WI38 (cell line): ENCODE measurements around the gene AKAP9.
"Not testable (repeated sequence)": the region's sequence is repeated elsewhere in the genome, so short reads cannot be mapped to it uniquely, and the experiment has no call there.

Experiments
- H3K4me3 ChIP-seq: 2 replicates; pipeline ENCODE4 v1.5.1; 2011; ENCODE audit warnings: low read depth, mild to moderate bottlenecking, control low read depth, low read length
- CTCF ChIP-seq: IDR thresholded peaks from 2 replicates; pipeline ENCODE4 v1.5.1; 2012; ENCODE audit warnings: low read depth, mild to moderate bottlenecking, control low read depth, low read length

The AKAP9 gene

GRCh38 chr7:91946549-91946948 lies 5.9 kb downstream of the AKAP9 start:
- no peak for TF ChIP-seq CTCF

GRCh38 chr7:91947948-91948347 lies 7.3 kb downstream of the AKAP9 start:
- no peak for TF ChIP-seq CTCF
- no peak overlapping the region for H3K4me3 ChIP-seq

More at GRCh38 chr7:91946549-91946948, 5.9 kb downstream of the AKAP9 start:
- H3K4me3 ChIP-seq, result no peak overlapping the region

- H3K4me3 ChIP-seq, result no peak overlapping the region
- TF ChIP-seq CTCF, result no peak
Measured at GRCh38 chr7:91949221-91950009, 8.8 kb downstream of the AKAP9 start.

- TF ChIP-seq CTCF, result peak; percentile 17; the same call in 1 of the 2 replicates
- no peak overlapping the region for H3K4me3 ChIP-seq
Measured at GRCh38 chr7:91953618-91954017, 13.0 kb downstream of the AKAP9 start.

GRCh38 chr7:91956464-91956863 lies 15.8 kb downstream of the AKAP9 start:
- H3K4me3 ChIP-seq, result not testable (repeated sequence)

- no peak overlapping the region for H3K4me3 ChIP-seq
- no peak for TF ChIP-seq CTCF
Measured at GRCh38 chr7:91957232-91957631, 16.6 kb downstream of the AKAP9 start.

GRCh38 chr7:91957823-91958222 lies 17.2 kb downstream of the AKAP9 start:
- H3K4me3 ChIP-seq, result no peak overlapping the region
- no peak for TF ChIP-seq CTCF

- no peak for TF ChIP-seq CTCF
- H3K4me3 ChIP-seq, result no peak overlapping the region
Measured at GRCh38 chr7:91959023-91959422, 18.4 kb downstream of the AKAP9 start.
